Parathyroid adenoma (tissue), 2 donors: ENCODE results near the gene ABCD1.

Experiments
- H2AFZ ChIP-seq: fragments of 300-600 bp; sonication (generic); one replicate; pipeline ENCODE4 v1.7.0; 2017; ENCODE audit warnings: antibody characterized with exemption, mild to moderate bottlenecking
- H3K27ac ChIP-seq: fragments of 300-600 bp; sonication (generic); one replicate; pipeline ENCODE4 v1.7.0; 2017
- H3K27me3 ChIP-seq: fragments of 300-600 bp; sonication (generic); one replicate; pipeline ENCODE4 v1.7.0; 2017; ENCODE audit warnings: low read length; ENCODE audit not compliant: control insufficient read depth, insufficient read depth
- H3K36me3 ChIP-seq: fragments of 300-600 bp; sonication (generic); one replicate; pipeline ENCODE4 v1.7.0; 2017; ENCODE audit warnings: low read length; ENCODE audit not compliant: control insufficient read depth, insufficient read depth
- H3K4me1 ChIP-seq: fragments of 300-600 bp; sonication (generic); one replicate; pipeline ENCODE4 v1.7.0; 2017; ENCODE audit warnings: control low read depth
- H3K4me2 ChIP-seq: fragments of 300-600 bp; sonication (generic); one replicate; pipeline ENCODE4 v1.7.0; 2017; ENCODE audit warnings: low read length
- H3K4me3 ChIP-seq: fragments of 300-600 bp; sonication (generic); one replicate; pipeline ENCODE4 v1.7.0; 2017; ENCODE audit warnings: low read depth, low read length
- H3K79me2 ChIP-seq: fragments of 300-600 bp; sonication (generic); one replicate; pipeline ENCODE4 v1.7.0; 2017; ENCODE audit warnings: control low read depth
- H3K9ac ChIP-seq: fragments of 300-600 bp; sonication (generic); one replicate; pipeline ENCODE4 v1.7.0; 2017; ENCODE audit warnings: mild to moderate bottlenecking
- H3K9me3 ChIP-seq: fragments of 300-600 bp; sonication (generic); one replicate; pipeline ENCODE4 v1.7.0; 2017; ENCODE audit warnings: low read length; ENCODE audit not compliant: control insufficient read depth
- TF ChIP-seq, protein P1 (sequence below): fragments of 300-600 bp; sonication (generic); IDR thresholded peaks from one replicate; pipeline ENCODE4 v1.7.0; 2017; ENCODE audit warnings: antibody characterized with exemption, mild to moderate bottlenecking
- donor health status: primary hyperparathyroidism.

The ABCD1 gene

DNA sequence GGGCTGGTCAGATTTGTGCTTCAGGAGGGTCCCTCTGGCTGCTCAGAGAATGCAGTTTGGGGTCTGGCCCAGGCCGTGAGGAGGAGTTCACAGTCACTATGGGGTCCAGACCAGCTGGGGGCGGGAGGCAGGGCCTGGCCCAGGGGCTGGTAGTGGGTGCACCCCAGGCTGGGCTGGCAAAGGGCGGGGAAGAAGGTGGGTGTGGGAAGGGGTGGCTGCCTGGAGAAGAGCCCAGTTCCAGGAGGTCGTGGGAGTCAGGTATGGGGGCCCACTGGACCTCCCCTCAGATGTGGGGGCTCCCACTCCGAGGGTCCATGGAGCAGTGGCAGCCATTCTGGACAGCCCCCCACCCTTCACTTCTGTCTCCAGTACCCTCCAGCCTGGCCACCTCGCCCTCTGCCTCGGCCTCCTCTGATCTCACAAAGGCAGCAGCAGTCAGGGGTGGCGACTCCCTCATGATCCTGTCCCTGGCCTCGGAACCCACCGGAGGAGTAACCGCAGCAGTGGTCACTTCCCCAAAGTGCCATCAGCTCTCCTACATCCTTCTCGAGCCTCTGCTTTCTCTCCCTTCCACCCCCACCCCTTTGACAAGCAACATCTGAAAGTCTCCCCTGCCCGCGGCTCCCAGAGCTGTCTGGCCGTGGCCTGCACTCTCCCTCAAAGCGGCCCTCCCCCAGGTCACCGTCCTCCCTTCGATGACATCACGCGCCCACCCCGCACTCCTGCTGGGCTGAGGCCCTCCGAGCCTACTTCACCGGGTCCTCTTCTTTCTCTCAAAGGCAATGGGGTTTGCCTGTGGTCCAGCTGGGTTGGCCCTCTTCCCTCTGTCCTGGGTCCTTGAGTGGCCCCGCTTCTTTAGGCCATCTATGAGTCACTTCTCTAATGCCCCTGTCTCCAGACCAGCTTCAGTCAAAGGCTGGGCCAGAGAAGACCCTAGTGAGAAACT is 38.6 kb upstream of the ABCD1 start:
- no peaks in the 10 kb centered on the region for H3K9me3 ChIP-seq
- H3K4me2 ChIP-seq = no peak overlapping the region
- TF ChIP-seq, protein P1, sequence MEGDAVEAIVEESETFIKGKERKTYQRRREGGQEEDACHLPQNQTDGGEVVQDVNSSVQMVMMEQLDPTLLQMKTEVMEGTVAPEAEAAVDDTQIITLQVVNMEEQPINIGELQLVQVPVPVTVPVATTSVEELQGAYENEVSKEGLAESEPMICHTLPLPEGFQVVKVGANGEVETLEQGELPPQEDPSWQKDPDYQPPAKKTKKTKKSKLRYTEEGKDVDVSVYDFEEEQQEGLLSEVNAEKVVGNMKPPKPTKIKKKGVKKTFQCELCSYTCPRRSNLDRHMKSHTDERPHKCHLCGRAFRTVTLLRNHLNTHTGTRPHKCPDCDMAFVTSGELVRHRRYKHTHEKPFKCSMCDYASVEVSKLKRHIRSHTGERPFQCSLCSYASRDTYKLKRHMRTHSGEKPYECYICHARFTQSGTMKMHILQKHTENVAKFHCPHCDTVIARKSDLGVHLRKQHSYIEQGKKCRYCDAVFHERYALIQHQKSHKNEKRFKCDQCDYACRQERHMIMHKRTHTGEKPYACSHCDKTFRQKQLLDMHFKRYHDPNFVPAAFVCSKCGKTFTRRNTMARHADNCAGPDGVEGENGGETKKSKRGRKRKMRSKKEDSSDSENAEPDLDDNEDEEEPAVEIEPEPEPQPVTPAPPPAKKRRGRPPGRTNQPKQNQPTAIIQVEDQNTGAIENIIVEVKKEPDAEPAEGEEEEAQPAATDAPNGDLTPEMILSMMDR = no peak
- no peak overlapping the region for H2AFZ ChIP-seq
- H3K79me2 ChIP-seq = no peaks in the 10 kb centered on the region
- H3K4me1 ChIP-seq = no peaks in the 10 kb centered on the region
- H3K4me3 ChIP-seq = no peak overlapping the region
- no peak overlapping the region for H3K9ac ChIP-seq
- no peaks in the 10 kb centered on the region for H3K36me3 ChIP-seq
- no peaks in the 10 kb centered on the region for H3K27me3 ChIP-seq
- no peak overlapping the region for H3K27ac ChIP-seq

DNA sequence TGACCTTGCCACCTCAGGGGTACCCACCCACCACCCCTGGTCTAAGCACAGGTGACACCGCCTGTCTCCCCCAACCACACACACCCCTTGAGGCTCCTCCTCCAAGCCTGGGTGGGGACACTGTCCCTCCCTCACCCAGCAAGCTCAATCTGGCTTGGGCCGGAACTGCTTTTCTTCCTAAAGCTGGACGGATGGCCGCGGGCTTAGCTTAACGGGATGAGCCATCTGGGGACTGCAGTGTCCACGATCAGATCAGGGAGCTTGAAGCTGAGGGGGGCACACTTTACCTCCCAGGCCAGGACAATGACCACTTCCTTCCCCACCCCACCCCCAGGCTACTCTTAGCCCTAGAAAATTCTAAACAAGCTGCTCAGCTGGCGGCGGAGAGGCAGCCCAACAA is 37.9 kb upstream of the ABCD1 start:
- H3K9ac ChIP-seq = no peak overlapping the region
- no peak overlapping the region for H3K27ac ChIP-seq
- H3K4me3 ChIP-seq = no peak overlapping the region
- H3K27me3 ChIP-seq = no peaks in the 10 kb centered on the region
- H3K36me3 ChIP-seq = no peaks in the 10 kb centered on the region
- no peak overlapping the region for H2AFZ ChIP-seq
- no peaks in the 10 kb centered on the region for H3K4me1 ChIP-seq
- no peaks in the 10 kb centered on the region for H3K9me3 ChIP-seq
- TF ChIP-seq, protein P1 = no peak
- no peak overlapping the region for H3K4me2 ChIP-seq
- H3K79me2 ChIP-seq = no peaks in the 10 kb centered on the region

DNA sequence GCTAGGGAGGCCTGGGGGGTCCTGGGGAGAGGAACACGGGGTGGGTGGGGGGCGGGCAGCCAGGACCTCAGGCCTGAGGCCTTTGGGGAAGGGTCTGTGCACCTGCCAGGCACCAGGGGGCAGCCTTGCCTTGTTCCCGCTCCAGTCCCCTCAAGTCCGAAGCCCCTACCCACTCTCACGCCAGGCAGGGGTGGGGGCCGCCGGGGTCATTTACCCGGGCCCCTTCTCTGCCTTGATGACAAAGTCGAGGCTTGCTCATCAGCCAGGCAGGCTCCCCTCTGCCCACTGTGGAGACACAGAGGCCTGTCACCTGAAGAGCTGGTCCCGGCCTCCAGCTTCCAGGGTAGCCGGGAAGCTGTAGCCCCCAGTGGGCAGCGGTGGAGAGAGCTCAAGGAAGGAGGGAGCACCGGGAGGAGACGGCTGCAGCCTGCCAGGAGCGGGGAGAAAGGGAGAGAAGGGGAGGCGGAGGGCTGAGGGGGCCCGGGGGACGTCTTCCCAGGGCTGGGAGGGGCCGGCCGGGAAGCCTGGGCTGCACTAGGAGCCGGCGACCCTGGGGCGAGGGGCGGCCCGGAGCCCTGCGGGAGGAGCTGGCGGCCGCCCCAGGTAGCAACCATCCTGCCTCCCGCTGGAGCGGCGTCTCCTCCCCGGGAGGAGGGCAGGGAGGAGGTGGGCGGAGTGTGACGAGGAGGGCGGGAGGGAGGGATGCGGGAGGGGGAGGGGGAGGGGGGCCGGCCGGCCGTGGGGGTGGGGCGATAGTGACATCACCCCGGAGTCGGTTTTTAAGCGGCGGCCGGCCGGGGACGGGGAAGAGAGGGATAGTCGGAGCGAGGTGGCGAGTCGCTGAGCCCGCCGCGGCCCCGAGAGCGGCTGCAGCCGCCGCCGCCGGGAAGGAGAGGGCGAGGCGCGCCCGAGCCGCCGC is 37.3 kb upstream of the ABCD1 start, which contains the start of gene SLC6A8:
Gene SLC6A8, plus strand, starts transcription at position 806 of the 919 bp plus-strand sequence. CDS start 649 bp downstream, outside the sequence.
- Histone ChIP-seq H3K4me1 (no peaks in the 10 kb centered on the region), H3K27ac (no peak within 1 kb of the TSS), H3K27me3 (no peaks in the 10 kb centered on the region), H3K79me2 (no peaks in the 10 kb centered on the region), H2AFZ (peak within 1 kb of the TSS; percentile 89), H3K4me2 (peak within 1 kb of the TSS; percentile 25), H3K9me3 (no peaks in the 10 kb centered on the region), H3K36me3 (no peaks in the 10 kb centered on the region), H3K9ac (no peak within 1 kb of the TSS), H3K4me3 (peak within 1 kb of the TSS; percentile 31)
- TF ChIP-seq, protein P1 = peak; percentile 23

DNA sequence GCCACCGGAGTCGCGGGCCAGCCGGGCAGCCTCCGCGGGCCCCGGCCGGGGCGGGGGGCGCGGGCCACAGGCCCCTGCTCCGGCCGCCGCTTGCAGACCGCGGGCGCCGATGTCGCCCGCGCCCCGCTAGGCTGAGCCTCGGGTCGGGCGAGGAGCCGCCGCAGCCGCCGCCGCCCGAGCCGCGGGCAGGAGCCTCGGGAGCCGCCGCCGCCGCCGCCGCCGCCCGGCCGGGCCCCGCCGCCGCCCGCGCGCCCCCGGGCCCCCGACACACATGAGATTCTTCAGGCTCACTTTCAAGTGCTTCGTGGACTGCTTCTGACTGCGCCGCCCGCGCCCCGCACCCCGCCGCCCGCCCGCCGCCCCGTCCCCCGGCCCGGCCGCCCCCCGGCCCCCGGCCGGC is 36.6 kb upstream of the ABCD1 start:
- Histone ChIP-seq H3K4me3 (no peak overlapping the region), H3K9ac (no peak overlapping the region), H2AFZ (no peak overlapping the region), H3K4me2 (no peak overlapping the region), H3K27me3 (no peaks in the 10 kb centered on the region), H3K4me1 (no peaks in the 10 kb centered on the region), H3K79me2 (no peaks in the 10 kb centered on the region), H3K36me3 (no peaks in the 10 kb centered on the region), H3K9me3 (no peaks in the 10 kb centered on the region), H3K27ac (no peak overlapping the region)
- TF ChIP-seq, protein P1 = no peak
